ENCODE data around the gene NDUFS5. TPM values are rescaled to one million over a fixed set of nuclear protein-coding genes. Genes with fewer than 3 reads are reported as not detected.
"Not testable (repeated sequence)": the region's sequence is repeated elsewhere in the genome, so short reads cannot be mapped to it uniquely, and the experiment has no call there.

The NDUFS5 gene
- total and polyA plus RNA-seq, 12 donors: 303 to 6,035 (median 561) TPM

DNA sequence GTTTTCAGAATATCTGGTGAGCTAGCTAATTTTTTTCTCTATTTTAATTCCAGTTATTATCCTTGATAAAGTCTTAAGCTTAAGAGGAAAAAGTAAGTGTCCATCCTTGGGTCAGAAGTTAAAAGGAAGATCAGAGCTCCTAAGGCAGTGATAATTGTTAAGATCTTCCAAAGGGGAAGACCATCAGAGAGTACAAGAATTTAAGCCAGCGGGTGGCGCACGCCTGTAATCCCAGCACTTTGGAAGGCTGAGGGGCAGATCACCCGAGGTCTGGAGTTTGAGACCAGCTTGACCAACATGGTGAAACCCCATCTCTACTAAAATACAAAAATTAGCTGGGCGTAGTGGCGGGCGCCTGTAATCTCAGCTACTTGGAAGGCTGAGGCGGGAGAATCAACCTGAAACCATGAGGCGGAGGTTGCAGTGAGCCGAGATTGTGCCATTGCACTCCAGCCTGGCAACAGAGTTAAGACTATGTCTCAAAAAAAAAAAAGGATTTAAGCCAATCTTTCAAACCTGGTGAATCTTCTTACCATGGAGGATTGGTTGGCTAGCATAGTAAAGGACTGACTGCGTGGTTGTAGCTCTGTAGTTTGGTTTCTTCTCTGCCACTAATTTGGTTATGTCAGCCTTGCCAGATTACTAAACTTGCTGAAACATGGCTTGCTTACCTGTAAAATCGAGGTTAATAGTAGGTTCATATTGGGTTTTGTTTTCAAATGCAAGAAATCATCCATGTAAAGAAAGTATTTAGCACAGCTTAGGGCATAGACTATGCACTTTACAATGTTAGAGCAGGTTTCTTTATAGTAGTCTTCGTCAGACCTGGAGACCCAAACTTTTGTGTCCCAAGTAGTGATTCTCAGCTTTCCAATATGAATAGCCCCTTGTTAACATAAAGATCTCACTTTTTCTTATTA lies 19.2 kb upstream of the NDUFS5 start:
- TF ChIP-seq, protein P1, sequence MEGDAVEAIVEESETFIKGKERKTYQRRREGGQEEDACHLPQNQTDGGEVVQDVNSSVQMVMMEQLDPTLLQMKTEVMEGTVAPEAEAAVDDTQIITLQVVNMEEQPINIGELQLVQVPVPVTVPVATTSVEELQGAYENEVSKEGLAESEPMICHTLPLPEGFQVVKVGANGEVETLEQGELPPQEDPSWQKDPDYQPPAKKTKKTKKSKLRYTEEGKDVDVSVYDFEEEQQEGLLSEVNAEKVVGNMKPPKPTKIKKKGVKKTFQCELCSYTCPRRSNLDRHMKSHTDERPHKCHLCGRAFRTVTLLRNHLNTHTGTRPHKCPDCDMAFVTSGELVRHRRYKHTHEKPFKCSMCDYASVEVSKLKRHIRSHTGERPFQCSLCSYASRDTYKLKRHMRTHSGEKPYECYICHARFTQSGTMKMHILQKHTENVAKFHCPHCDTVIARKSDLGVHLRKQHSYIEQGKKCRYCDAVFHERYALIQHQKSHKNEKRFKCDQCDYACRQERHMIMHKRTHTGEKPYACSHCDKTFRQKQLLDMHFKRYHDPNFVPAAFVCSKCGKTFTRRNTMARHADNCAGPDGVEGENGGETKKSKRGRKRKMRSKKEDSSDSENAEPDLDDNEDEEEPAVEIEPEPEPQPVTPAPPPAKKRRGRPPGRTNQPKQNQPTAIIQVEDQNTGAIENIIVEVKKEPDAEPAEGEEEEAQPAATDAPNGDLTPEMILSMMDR (IDR thresholded peaks at IDR 0.05): no peak
- Histone ChIP-seq H3K4me3 (no peak overlapping the region), H3K9me3 (no peaks in the 10 kb centered on the region), H3K36me3 (peaks cover 3 to 100% (median 80%) of the 10 kb centered on the region in 9 donors), H3K27ac (no peak overlapping the region), H3K4me1 (peaks cover 0 to 21% (median 18%) of the 10 kb centered on the region in 9 donors), H3K27me3 (no peaks in the 10 kb centered on the region)
- DNase-seq (no peak), ATAC-seq (no peak)
- 94% methylated on average over 13 of the region's 13 CpGs for WGBS, 2 donors
- intact Hi-C loops (cut with DNase I): loop anchor here in 1 of 10 donors (10.0 kb wide), 1 partner anchor 142 kb away; no protein-coding TSS in a partner anchor

DNA sequence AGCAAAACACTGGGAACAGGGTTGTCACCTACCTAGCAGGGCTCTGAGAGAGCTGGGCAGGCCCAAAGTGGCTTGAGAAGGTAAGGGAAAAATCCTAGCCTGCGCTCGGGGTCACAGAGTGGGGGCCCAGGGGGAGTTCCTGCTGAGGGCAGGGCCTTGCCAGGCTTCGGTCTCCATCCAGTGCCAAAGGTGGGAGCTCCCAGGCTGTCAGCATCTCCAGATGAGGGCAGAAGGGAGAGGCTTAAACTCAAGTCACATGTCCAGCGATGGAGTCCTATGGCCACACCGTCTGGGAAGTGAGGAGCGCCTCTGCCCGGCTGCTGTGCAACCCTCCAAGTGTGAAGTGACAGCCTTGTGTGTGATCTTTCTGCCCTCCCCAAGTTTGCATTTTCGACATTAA lies 11.2 kb upstream of the NDUFS5 start:
- ATAC-seq: peak in 1 of 8 donors; percentile 11
- intact Hi-C loops (cut with DNase I): not testable (repeated sequence)
- WGBS, 2 donors: 90 to 92% methylated on average over 8 of the region's 8 CpGs

DNA sequence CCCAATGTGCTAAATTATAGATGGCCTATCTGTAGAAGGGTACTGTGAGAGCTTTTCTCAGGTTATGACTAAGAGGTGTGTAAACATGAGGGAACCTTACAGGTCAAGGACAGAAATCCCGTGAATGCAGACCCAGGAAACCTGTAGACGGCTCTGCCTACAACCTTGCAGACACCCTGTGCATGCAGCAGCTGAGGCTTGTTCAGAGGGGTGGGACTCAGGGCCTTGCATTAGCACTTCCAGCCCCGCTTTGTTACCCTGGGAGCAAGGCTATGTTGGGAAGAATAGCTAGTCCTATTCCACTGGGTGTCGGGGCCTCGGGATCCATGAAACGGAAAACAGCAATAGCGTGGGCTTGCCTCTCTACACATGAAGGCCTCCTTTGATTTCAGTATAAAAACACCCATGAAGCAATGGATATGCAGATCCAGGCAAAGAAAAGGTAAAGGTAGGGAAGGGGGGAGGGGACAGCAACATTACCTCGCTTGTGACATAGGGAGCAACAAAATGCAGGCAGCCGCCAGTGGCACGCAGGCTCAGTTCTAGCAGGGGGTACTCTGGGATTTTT lies 9.5 kb upstream of the NDUFS5 start:
- 77 to 80% methylated on average over 10 of the region's 10 CpGs for WGBS, 2 donors
- intact Hi-C loops (cut with DNase I): no loop called here
- ATAC-seq: no peak

More for the DNA sequence above, 11.2 kb upstream of the NDUFS5 start:
- not testable (repeated sequence) for H3K9me3 ChIP-seq, H3K4me3 ChIP-seq, DNase-seq, H3K27me3 ChIP-seq, H3K27ac ChIP-seq, H3K4me1 ChIP-seq
- peaks cover 0 to 37% (median 12%) of the 10 kb centered on the region in 9 donors for H3K36me3 ChIP-seq

DNA sequence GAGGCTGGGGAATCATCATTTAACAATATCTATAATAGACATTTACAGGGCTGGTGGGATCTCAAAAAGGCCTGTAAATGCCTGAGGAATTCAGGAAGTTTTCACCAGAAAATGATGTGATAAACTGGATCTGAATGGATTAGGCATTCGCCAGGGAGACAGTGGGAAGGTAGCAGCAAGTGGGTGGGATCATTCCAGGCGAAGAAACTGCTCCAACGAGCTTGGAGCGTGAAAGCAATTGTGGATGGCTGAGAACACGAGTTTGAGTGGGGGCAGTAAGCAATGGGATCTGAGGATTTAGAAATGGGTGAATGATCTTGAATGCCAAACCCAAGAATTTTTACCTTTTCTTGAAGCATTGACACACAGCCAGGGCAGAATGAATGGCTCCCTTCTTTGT lies 8.9 kb upstream of the NDUFS5 start:
- no peak for DNase-seq
- no peak overlapping the region for H3K4me3 ChIP-seq
- intact Hi-C loops (cut with DNase I): no loop called here
- H3K27ac ChIP-seq: no peak overlapping the region
- H3K4me1 ChIP-seq: no peaks in the 10 kb centered on the region
- H3K36me3 ChIP-seq: peaks cover 0 to 14% (median 0%) of the 10 kb centered on the region in 9 donors
- H3K27me3 ChIP-seq: no peaks in the 10 kb centered on the region
- 78 to 83% methylated on average over 5 of the region's 5 CpGs for WGBS, 2 donors
- H3K9me3 ChIP-seq: no peaks in the 10 kb centered on the region
- TF ChIP-seq, protein P1 (IDR thresholded peaks at IDR 0.05): no peak
- no peak for ATAC-seq

More for the DNA sequence above, 9.5 kb upstream of the NDUFS5 start:
- Histone ChIP-seq H3K27ac (no peak overlapping the region), H3K9me3 (no peaks in the 10 kb centered on the region), H3K27me3 (no peaks in the 10 kb centered on the region), H3K36me3 (peaks cover 0 to 20% (median 0%) of the 10 kb centered on the region in 9 donors), H3K4me1 (no peaks in the 10 kb centered on the region), H3K4me3 (no peak overlapping the region)
- TF ChIP-seq, protein P1 (IDR thresholded peaks at IDR 0.05): no peak
- no peak for DNase-seq

DNA sequence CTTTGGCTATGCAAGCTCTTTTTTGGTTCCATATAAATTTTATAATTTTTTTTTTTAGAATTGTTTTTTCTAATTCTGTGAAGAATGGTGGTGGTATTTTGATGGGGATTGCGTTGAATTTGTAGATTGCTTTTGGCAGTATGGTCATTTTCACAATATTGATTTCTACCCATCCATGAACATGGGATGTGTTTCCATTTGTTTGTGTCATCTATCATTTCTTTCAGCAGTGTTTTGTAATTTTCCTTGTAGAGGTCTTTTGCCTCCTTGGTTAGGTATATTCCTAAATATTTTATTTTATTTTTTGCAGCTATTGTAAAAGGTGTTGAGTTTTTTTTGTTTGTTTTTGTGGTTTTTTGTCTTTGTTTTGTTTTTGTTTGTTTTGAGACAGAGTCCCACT lies 5.7 kb upstream of the NDUFS5 start:
- 65 to 88% methylated on average over 1 of the region's 1 CpG for WGBS, 2 donors

More for the DNA sequence above, 5.7 kb upstream of the NDUFS5 start:
- H3K4me3 ChIP-seq, H3K4me1 ChIP-seq, H3K9me3 ChIP-seq, ATAC-seq, H3K36me3 ChIP-seq, H3K27me3 ChIP-seq, H3K27ac ChIP-seq, DNase-seq: not testable (repeated sequence)
- intact Hi-C loops (cut with DNase I): loop anchor here in 2 of 10 donors (10.0 kb wide), 2 partner anchors 146 to 156 kb away; partner anchors contain the start of gene MYCBP (in 1 of the 2)

Data from heart right ventricle (tissue), 16 donors.